ENCODE measurements around the gene TTLL8. TPM values are rescaled to one million over a fixed set of nuclear protein-coding genes. Genes with fewer than 3 reads are reported as not detected.
A peak's percentile ranks its signal among the peaks of the same experiment; 100 is the strongest.

The TTLL8 gene
- total RNA-seq, 1 experiment from 2014 or later = not detected

DNA sequence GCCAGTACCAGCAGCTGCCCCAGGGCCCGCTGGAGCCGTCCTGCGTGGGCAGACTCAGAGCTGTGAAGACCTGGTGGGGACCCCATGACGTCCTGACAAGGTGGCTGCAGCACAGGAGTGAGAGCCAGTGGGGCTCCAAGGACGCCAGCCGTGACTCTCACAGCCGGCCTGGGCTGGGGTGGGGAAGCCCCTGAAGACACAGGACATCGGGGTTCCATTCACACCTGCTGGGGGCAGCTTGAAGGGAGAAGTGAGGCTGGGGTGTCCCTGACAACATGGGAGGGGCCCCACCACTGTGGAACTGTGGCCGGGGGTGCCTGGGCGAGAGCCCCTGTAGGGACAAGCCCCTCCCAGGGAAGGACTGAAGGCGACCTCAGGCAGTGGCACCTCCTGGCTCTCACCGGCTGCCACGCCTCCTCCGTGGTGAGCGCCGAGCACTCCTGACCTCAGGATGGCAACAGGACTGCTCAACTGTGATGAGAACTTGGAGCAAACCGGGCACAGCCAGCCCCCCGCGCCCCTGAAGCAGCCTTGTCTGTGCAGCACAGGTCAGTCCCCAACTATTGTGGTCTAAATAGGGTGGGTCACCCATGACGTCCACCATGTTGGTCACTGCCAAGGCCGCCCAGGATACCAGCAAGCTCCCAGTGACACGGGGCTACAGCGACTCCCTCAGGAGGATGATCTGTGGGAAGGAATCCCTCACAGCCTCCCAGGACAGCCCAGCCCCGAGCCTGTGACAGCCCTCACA, 22.8 kb downstream of the TTLL8 start:
- no peak for DNase-seq (ENCODE audit: low read depth in 1 of 2, low spot score in 2 of 2)
- peaks cover 9% of the 10 kb centered on the region for H3K27me3 ChIP-seq (replicated peaks)
- H3K9me3 ChIP-seq (replicated peaks) = peaks cover 6% of the 10 kb centered on the region; the same call in 1 of the 2 replicates
- no peak overlapping the region for H3K27ac ChIP-seq
- H3K4me1 ChIP-seq (replicated peaks) = peaks cover 6% of the 10 kb centered on the region; the same call in 1 of the 2 replicates
- H3K36me3 ChIP-seq = no peaks in the 10 kb centered on the region
- no peak overlapping the region for H3K4me3 ChIP-seq

DNA sequence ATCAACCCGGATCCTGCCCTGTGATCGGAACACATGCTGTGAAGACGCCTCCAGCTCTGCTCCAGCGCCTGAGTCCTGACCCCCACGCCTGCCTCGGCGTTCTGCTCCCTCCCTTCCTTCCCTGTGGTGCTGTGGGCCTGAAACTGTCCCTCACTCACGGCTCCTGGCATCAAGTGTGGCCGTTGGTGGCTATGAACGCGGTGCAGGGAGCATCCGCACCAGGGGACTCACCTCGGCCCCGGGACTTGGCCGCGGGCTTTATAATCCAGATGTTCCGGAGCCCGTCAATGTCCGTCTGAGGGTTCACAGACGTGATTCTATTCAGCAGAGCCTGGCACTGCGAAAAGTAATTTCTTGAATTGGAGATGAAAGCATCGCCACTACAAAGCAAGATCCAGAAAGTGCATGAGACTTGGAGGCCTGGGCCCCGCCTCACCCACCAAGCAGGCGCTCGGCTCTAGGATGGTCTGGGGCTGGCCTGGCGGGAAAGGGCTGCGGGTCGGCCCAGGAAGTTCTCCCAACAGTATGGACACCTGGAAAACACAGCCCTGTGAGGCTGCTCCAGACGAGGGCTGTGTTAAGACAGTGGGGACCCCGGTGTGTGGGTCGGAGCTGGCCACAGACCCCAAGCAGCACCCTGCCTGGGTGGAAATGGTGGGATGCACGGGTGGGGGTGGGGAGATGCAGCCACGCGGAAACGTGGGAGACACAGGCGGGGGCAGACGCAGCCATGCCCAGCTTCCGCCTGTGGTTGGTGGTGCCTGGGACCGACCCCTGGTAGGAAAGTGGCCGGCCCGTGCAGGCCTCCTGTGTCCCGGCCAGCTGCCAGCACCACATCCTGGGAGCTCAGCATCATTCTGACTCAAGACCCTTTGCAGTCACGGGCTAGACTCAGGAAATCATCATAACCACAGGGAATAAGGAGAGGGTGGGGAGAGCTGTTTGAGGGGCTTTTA, 23.7 kb downstream of the TTLL8 start:
- H3K4me3 ChIP-seq = no peak overlapping the region
- H3K27ac ChIP-seq = no peak overlapping the region
- H3K27me3 ChIP-seq (replicated peaks) = peaks cover 17% of the 10 kb centered on the region
- H3K36me3 ChIP-seq = no peaks in the 10 kb centered on the region
- peaks cover 10% of the 10 kb centered on the region; the same call in 1 of the 2 replicates for H3K4me1 ChIP-seq (replicated peaks)
- peaks cover 6% of the 10 kb centered on the region; the same call in 1 of the 2 replicates for H3K9me3 ChIP-seq (replicated peaks)
- no peak for DNase-seq (ENCODE audit: low read depth in 1 of 2, low spot score in 2 of 2)

DNA sequence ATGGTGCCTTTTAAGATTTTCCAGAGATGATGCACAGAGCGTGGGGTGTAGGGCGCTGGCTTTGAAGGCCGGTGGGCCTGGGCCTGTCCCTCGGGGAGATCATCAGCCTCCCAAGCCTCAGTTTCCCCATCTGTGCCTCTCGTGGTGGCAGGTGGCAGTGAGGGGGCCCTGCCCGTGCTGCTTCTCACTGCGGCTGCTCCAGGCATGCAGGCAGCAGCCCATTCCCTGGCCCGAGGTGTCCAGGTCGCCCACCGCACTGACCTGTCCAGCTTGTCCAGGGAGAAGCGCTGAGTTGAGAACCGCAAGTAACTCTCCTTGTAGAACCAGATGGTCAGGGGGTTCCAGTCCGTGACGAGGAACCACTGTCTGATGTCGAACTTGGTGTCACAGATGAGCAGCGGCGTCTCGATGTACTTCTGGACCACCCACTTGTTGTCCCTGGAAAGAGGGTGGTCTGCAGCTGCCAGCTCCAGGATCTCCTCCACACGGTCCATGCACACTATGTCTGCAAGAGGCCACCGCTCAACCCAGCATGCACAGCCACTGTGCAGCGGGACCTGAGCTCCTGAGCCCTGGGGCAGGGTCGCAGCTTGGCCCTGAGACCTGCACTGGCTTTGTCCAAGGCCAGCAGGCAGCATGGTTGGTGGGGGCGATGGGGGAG, 25.0 kb downstream of the TTLL8 start:
- DNase-seq (ENCODE audit: low read depth in 1 of 2, low spot score in 2 of 2) = no peak

DNA sequence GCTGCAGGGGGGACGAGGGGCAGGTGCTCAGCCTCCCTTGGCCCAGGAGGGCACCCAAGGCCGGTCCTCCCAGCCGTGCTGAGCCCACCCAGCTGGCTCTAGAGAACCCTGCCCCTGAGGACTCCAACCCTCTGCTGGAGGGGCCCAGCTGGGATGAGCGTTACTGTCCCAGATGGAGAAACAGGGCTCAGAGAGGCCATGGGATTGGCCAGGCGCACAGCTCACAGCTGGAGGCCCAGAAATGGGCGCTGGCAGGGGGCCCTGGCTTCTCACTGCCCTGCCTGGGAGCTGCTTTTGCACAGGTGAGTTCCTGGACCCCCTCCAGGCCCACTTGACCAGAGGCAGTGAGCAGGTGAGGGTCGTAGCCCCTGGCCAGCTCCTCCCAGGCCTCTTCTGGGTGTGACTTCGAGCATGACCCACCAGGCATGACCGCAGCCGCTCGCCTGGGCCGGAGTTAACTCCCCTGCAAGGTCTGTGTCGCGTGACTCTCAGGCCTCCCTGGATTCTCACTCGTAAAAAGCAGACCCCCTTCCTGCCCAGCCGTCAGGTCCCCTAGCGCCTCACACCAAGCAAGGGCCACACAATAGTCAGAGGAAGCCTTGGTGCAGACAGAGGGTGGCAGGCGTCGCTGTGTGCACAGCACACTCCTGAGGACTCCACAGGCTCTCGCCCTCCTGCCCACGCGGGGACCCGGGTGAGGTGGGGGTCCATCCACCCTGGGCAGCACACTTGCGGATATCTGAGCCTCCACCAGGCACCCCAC, 25.8 kb downstream of the TTLL8 start:
- Histone ChIP-seq H3K4me1 (replicated peaks) (peaks cover 10% of the 10 kb centered on the region; the same call in 1 of the 2 replicates), H3K27ac (no peak overlapping the region), H3K9me3 (replicated peaks) (no peaks in the 10 kb centered on the region), H3K27me3 (replicated peaks) (peaks cover 23% of the 10 kb centered on the region), H3K4me3 (no peak overlapping the region), H3K36me3 (no peaks in the 10 kb centered on the region)
- no peak for DNase-seq (ENCODE audit: low read depth in 1 of 2, low spot score in 2 of 2)

More for the DNA sequence above, 25.0 kb downstream of the TTLL8 start:
- Histone ChIP-seq H3K27me3 (replicated peaks) (peaks cover 19% of the 10 kb centered on the region), H3K27ac (no peak overlapping the region), H3K36me3 (no peaks in the 10 kb centered on the region), H3K4me3 (no peak overlapping the region), H3K4me1 (replicated peaks) (peaks cover 10% of the 10 kb centered on the region; the same call in 1 of the 2 replicates), H3K9me3 (replicated peaks) (no peaks in the 10 kb centered on the region)

DNA sequence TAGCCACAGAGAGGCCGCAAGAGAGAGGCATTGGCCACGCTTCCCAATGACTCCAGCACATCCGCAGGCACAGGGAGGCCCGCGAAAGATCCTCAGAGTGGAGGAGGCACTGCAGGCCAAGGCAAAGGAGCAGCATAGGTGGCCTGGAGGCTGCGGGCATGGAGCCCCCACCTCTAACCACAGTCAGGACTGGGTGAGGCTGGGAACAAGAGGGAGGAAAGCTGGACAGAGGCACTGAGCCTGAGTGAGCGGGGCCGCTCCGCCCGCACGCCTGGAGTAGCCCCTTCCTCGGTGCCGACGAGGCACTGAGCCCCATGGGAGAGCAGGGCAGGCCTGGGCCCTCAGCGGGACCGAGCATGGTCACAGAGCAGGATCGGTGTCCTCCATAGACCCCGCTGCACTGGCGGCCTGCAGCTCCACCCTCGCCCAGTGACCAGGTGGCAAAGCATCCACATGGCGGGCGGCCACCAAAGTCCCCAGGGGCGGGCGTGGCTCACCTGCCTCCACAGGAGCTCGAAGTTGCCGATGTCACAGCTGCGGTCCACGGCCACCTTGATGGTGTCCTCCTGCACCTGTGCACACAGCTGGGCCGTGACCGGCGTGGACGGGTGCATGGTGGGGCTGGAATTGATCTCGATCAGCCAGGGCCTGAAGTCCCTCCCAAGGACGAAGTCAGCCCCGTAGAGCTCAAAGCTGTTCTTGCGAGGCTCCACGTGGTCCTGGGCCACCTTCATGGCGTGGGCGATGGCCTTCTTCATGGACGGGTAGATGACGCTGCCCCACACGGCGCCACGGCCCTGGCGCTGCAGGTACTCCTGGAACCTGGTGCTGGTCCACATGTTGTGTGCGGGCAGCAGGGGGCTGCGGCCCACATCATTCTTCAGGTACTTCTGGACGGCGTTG, 26.7 kb downstream of the TTLL8 start:
- DNase-seq (ENCODE audit: low read depth in 1 of 2, low spot score in 2 of 2) = peak in 1 of 2 experiments; percentile 45
- no peak overlapping the region for H3K27ac ChIP-seq
- no peak overlapping the region for H3K4me3 ChIP-seq
- peaks cover 10% of the 10 kb centered on the region; the same call in 1 of the 2 replicates for H3K4me1 ChIP-seq (replicated peaks)
- H3K9me3 ChIP-seq (replicated peaks) = no peaks in the 10 kb centered on the region
- H3K36me3 ChIP-seq = no peaks in the 10 kb centered on the region
- peaks cover 27% of the 10 kb centered on the region for H3K27me3 ChIP-seq (replicated peaks)

DNA sequence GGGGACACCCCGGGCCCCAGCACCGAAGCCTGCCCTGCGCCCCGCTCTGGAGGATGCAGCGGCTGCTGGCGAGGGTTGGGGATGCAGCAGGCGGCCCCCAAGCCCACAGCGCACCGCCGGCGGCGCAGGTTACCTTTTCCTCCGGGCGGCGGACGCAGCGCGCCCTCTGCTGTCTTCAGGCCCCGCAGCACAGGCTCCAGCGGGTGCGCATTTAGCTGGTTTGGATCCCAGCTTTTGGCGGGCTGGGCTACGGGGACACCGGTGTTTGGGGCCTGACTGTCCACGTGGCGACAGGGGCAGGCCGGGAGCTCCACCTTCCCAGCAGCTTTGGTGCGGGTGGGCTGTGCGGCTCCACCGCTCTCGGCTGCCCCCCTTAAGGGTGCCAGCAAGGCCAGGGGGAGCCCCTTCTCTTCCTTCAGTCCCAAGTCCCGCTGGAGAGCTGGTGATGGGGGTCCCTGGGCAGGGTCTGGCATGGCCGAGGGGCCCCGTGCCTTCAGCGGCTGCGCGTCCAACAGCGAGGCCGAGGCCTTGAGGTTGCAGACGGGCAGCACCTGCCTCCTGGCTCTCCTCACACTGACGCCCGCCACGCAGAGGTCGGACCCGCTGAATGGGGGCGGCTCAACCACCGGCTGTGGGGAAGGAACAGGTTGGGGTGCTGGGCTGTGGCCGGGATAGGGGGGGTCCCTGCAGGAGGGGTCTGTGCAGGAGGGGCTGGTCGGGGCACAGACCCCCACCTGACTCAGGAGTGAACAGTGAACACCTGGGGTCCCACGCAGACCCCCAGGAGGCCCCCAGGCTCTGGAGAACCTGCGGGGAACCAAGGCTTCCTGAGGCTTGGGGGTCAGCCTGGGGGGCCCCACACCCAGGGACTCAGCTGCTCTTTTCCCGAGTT, 27.6 kb downstream of the TTLL8 start:
- H3K36me3 ChIP-seq = no peaks in the 10 kb centered on the region
- DNase-seq (ENCODE audit: low read depth in 1 of 2, low spot score in 2 of 2) = peak; percentile 41 to 69
- peaks cover 30% of the 10 kb centered on the region for H3K27me3 ChIP-seq (replicated peaks)
- H3K9me3 ChIP-seq (replicated peaks) = no peaks in the 10 kb centered on the region
- H3K27ac ChIP-seq = no peak overlapping the region
- peaks cover 7% of the 10 kb centered on the region; the same call in 1 of the 2 replicates for H3K4me1 ChIP-seq (replicated peaks)
- H3K4me3 ChIP-seq = no peak overlapping the region

DNA sequence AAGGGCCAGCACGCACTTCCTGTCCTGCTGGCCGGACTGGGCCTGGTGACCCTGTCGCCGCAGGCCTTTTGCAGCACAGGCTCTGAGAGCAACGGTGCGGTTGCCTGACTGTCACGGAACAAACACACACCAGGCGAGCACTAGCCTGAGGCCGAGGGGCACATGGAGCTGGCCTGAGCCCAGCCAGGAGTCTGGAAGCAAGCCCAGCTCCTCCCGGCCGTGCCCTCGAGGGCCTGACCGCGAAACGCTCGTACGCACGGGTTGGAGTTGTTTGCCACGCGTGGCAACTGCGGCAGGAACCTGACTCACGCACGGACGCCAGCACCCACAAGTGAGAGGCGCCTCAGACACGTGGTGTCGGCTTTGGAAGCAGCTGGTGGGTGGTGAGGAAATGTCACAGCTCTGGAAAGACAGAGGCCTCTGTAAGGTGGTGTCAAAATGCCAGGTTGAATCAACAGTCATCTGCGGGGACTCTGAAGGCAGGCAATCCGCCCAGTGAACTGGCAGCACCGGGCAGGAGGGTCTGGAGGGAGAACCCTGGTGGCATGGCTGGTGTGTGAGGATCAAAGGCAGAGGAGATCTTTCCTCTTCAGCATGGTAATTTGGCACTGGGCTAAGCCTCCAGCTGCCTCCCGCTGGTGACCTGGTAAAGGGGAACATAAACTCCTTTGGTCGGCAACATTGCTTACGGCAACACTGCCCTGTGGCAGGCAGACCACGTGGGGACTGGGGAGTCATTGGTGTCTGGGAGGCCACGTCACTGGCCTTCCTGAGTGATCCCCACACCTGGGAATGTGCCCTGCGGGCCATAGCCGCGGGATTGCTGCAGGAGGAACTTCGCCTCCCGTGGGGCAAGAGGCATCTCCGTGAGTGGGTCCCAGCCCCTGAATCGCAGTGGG, 30.2 kb downstream of the TTLL8 start:
- DNase-seq (ENCODE audit: low read depth in 1 of 2, low spot score in 2 of 2) = peak in 1 of 2 experiments; percentile 46
- Histone ChIP-seq H3K4me3 (no peak overlapping the region), H3K36me3 (no peaks in the 10 kb centered on the region), H3K4me1 (replicated peaks) (peaks cover 7% of the 10 kb centered on the region; the same call in 1 of the 2 replicates), H3K27me3 (replicated peaks) (peaks cover 47% of the 10 kb centered on the region), H3K9me3 (replicated peaks) (no peaks in the 10 kb centered on the region), H3K27ac (no peak overlapping the region)

DNA sequence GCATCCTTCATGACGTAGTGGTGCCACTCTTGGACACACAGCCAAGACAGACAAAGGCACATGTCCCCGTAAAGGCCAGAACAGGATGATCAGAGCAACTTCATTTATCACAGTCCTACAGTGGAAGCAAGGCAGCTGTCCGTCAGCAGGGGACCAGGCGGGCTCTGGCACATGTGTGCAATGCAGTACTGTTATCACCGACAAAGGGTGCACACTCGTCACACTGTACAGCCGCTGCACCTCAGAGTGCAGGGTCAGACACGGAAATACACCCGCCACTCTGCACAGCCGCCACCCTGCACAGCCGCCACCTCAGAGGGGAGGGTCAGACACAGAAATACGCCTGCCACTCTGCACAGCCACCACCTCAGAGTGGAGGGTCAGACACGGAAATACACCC, 32.1 kb downstream of the TTLL8 start:
- H3K4me1 ChIP-seq (replicated peaks) = peaks cover 7% of the 10 kb centered on the region; the same call in 1 of the 2 replicates
- DNase-seq (ENCODE audit: low read depth in 1 of 2, low spot score in 2 of 2) = no peak
- H3K36me3 ChIP-seq = no peaks in the 10 kb centered on the region
- no peak overlapping the region for H3K27ac ChIP-seq
- peaks cover 45% of the 10 kb centered on the region for H3K27me3 ChIP-seq (replicated peaks)
- no peaks in the 10 kb centered on the region for H3K9me3 ChIP-seq (replicated peaks)
- H3K4me3 ChIP-seq = no peak overlapping the region

DNA sequence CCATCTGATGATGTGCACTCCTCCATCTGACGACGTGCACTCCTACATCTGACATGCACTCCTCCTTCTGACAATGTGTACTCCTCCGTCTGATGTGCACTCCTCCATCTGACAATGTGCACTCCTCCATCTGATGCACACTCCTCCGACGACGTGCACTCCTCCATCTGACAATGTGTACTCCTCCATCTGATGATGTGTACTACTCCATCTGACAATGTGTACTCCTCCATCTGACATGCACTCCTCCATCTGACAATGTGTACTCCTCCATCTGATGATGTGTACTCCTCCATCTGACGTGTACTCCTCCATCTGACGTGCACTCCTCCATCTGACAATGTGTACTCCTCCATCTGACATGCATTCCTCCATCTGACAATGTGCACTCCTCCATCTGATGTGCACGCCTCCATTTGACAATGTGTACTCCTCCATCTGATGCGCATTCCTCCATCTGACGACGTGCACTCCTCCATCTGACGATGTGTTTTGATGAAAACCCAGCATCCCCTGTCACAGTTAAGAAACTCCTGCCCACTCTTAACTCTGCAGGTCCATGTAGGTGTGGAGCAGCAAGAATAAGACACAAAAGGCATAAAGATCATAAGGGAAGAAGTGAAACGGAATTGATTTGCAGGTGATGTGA, 35.8 kb downstream of the TTLL8 start:
- Histone ChIP-seq H3K36me3 (no peaks in the 10 kb centered on the region), H3K27ac (no peak overlapping the region), H3K4me3 (no peak overlapping the region), H3K9me3 (replicated peaks) (no peaks in the 10 kb centered on the region), H3K27me3 (replicated peaks) (peaks cover 36% of the 10 kb centered on the region), H3K4me1 (replicated peaks) (no peaks in the 10 kb centered on the region)
- no peak for DNase-seq (ENCODE audit: low read depth in 1 of 2, low spot score in 2 of 2)

DNA sequence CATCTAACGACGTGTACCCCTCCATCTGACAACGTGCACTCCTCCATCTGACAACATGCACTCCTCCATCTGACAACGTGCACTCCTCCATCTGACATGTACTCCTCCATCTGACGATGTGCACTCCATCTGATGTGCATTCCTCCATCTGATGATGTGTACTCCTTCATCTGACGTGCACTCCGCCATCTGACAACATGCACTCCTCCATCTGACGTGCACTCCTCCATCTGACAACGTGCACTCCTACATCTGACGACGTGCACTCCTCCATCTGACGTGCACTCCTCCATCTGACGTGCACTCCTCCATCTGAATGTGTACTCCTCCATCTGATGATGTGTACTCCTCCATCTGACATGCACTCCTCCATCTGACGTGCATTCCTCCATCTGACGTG, 37.5 kb downstream of the TTLL8 start:
- Histone ChIP-seq H3K4me1 (replicated peaks) (no peaks in the 10 kb centered on the region), H3K36me3 (no peaks in the 10 kb centered on the region), H3K27ac (no peak overlapping the region), H3K27me3 (replicated peaks) (peaks cover 41% of the 10 kb centered on the region), H3K4me3 (no peak overlapping the region), H3K9me3 (replicated peaks) (no peaks in the 10 kb centered on the region)
- no peak for DNase-seq (ENCODE audit: low read depth in 1 of 2, low spot score in 2 of 2)
